Neural cell (in vitro differentiated cells): Measurements from ENCODE around the gene PRICKLE2. TPM values are rescaled to one million over a fixed set of nuclear protein-coding genes. Genes with fewer than 3 reads are reported as not detected.

ENCODE experiments used
- H2AFZ ChIP-seq: fragments of 200-600, 300-800 bp; sonication (generic), shearing (Covaris generic); 2 replicates; pipeline ENCODE4 v1.6.0; 2014; ENCODE audit warnings: low read depth, mild to moderate bottlenecking, antibody characterized with exemption, low read length, moderate library complexity
- H3F3A ChIP-seq: fragments of 200-600 bp; shearing (Covaris generic); 2 replicates; pipeline ENCODE4 v1.6.1; 2016; ENCODE audit warnings: mild to moderate bottlenecking, moderate library complexity, mixed read lengths, antibody characterized with exemption, low read length; ENCODE audit not compliant: insufficient read depth, poor library complexity, severe bottlenecking
- H3K27ac ChIP-seq: fragments of 200-600, 300-800 bp; sonication (generic), shearing (Covaris generic); 2 replicates; pipeline ENCODE4 v1.5.1; 2014; ENCODE audit warnings: mild to moderate bottlenecking, low read length, moderate library complexity
- H3K27me3 ChIP-seq: fragments of 300-800, 200-600 bp; sonication (generic), shearing (Covaris generic); 2 replicates; pipeline ENCODE4 v1.6.0; 2014; ENCODE audit warnings: mild to moderate bottlenecking, low read depth, low read length, moderate library complexity; ENCODE audit not compliant: insufficient read depth
- H3K36me3 ChIP-seq: fragments of 300-800, 200-600 bp; sonication (generic), shearing (Covaris generic); 2 replicates; pipeline ENCODE4 v1.5.1; 2014; ENCODE audit warnings: mild to moderate bottlenecking, antibody characterized with exemption, low read length, moderate library complexity; ENCODE audit not compliant: insufficient read depth
- H3K4me2 ChIP-seq: fragments of 300-800, 200-600 bp; sonication (generic), shearing (Covaris generic); 2 replicates; pipeline ENCODE4 v1.6.0; 2014; ENCODE audit warnings: mild to moderate bottlenecking, low read length
- H3K4me3 ChIP-seq: fragments of 300-800, 200-600 bp; sonication (generic), shearing (Covaris generic); 2 replicates; pipeline ENCODE4 v1.5.1; 2014; ENCODE audit warnings: mild to moderate bottlenecking, low read length, moderate library complexity
- H3K79me2 ChIP-seq: fragments of 200-600 bp; shearing (Covaris generic); replicated peaks from 2 replicates; pipeline ENCODE4 v1.6.0; 2014; ENCODE audit warnings: mild to moderate bottlenecking, low read length, moderate library complexity; ENCODE audit not compliant: insufficient read depth
- H3K9ac ChIP-seq: fragments of 300-800, 200-600 bp; sonication (generic), shearing (Covaris generic); 2 replicates; pipeline ENCODE4 v1.6.1; 2016; ENCODE audit warnings: mild to moderate bottlenecking, low read length, mixed read lengths
- H3K9me2 ChIP-seq: fragments of 200-600 bp; shearing (Covaris generic); 2 replicates; pipeline ENCODE4 v1.6.1; 2016; ENCODE audit warnings: mild to moderate bottlenecking, low read length, mixed read lengths; ENCODE audit not compliant: insufficient read depth
- H3K9me3 ChIP-seq: fragments of 200-600, 300-800 bp; sonication (generic), shearing (Covaris generic); 2 replicates; pipeline ENCODE4 v1.6.1; 2016; ENCODE audit warnings: mild to moderate bottlenecking, mixed run types, low read length, moderate library complexity, mixed read lengths
- H4K20me1 ChIP-seq: fragments of 200-600 bp; shearing (Covaris generic); 2 replicates; pipeline ENCODE4 v1.6.1; 2016; ENCODE audit warnings: mild to moderate bottlenecking, mixed run types; ENCODE audit not compliant: insufficient read depth
- EP300 ChIP-seq: fragments of 450-650 bp; conservative IDR thresholded peaks from 2 replicates; pipeline ENCODE4 v1.6.1; 2014; ENCODE audit warnings: antibody characterized with exemption, mild to moderate bottlenecking, moderate library complexity; ENCODE audit not compliant: poor library complexity, severe bottlenecking
- EZH2 ChIP-seq: fragments of 200-600, 300-800 bp; shearing (Covaris generic), sonication (generic); IDR thresholded peaks from 2 replicates; pipeline ENCODE4 v1.6.1; 2014; ENCODE audit warnings: antibody characterized with exemption, low read length, borderline replicate concordance, mild to moderate bottlenecking; ENCODE audit not compliant: insufficient read depth, poor library complexity, severe bottlenecking
- MXI1 ChIP-seq: fragments of 450-650 bp; conservative IDR thresholded peaks from 2 replicates; pipeline ENCODE4 v1.6.1; 2014; ENCODE audit warnings: antibody characterized with exemption, mild to moderate bottlenecking; ENCODE audit not compliant: poor library complexity, severe bottlenecking
- POLR2AphosphoS5 ChIP-seq: IDR thresholded peaks from 2 replicates; pipeline ENCODE4 v1.6.1; 2012
- RAD21 ChIP-seq: fragments of 450-650 bp; conservative IDR thresholded peaks from 2 replicates; pipeline ENCODE4 v1.6.1; 2014; ENCODE audit warnings: antibody characterized with exemption, mild to moderate bottlenecking, moderate library complexity
- SMC3 ChIP-seq: fragments of 450-650 bp; conservative IDR thresholded peaks from 2 replicates; pipeline ENCODE4 v1.6.1; 2014; ENCODE audit warnings: antibody characterized with exemption, mild to moderate bottlenecking, moderate library complexity; ENCODE audit not compliant: poor library complexity
- TAF1 ChIP-seq: IDR thresholded peaks from 2 replicates; pipeline ENCODE4 v1.6.1; 2012; ENCODE audit warnings: low read depth
- polyA plus RNA-seq: library from polyadenylated mRNA; depleted of rRNA; stranded (reverse); fragments of >200 nt; gene quantifications from 2 replicates; pipeline ENCODE4 v1.2.3, GENCODE V29; 2014
- TF ChIP-seq, protein P1 (sequence below): IDR thresholded peaks from 2 replicates; pipeline ENCODE4 v1.6.1; 2012; ENCODE audit warnings: borderline replicate concordance
- TF ChIP-seq, protein P2 (sequence below): fragments of 450-650 bp; IDR thresholded peaks from 2 replicates; pipeline ENCODE4 v1.5.1; 2014; ENCODE audit warnings: antibody characterized with exemption, mild to moderate bottlenecking, moderate library complexity; ENCODE audit not compliant: poor library complexity, severe bottlenecking

PRICKLE2 gene
- polyA plus RNA-seq, 1 donor from 2014 or later = 8.7 TPM

DNA sequence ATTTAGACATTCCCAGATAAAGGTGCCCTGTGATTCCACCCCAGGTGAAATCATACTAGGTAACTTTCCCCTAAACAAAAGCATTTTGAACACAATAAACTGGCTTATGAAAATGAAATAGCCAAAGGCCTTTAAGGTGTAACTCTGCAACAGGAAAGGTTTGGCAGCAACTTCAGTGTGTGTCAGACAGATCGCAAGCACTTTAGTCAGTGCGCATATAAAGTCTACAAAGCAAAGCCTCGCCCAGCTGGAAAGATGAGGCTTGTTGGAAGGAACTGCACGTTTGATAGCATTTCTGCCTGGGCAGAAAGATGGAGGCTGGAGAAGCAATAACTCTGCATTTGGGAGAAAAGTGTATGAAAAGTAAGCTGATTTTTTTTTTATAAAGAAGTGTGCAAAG lies 57.9 kb downstream of the PRICKLE2 start:
- TF ChIP-seq EZH2 = no peak
- no peak for TF ChIP-seq POLR2AphosphoS5
- TF ChIP-seq EP300 = no peak
- TF ChIP-seq, protein P1, sequence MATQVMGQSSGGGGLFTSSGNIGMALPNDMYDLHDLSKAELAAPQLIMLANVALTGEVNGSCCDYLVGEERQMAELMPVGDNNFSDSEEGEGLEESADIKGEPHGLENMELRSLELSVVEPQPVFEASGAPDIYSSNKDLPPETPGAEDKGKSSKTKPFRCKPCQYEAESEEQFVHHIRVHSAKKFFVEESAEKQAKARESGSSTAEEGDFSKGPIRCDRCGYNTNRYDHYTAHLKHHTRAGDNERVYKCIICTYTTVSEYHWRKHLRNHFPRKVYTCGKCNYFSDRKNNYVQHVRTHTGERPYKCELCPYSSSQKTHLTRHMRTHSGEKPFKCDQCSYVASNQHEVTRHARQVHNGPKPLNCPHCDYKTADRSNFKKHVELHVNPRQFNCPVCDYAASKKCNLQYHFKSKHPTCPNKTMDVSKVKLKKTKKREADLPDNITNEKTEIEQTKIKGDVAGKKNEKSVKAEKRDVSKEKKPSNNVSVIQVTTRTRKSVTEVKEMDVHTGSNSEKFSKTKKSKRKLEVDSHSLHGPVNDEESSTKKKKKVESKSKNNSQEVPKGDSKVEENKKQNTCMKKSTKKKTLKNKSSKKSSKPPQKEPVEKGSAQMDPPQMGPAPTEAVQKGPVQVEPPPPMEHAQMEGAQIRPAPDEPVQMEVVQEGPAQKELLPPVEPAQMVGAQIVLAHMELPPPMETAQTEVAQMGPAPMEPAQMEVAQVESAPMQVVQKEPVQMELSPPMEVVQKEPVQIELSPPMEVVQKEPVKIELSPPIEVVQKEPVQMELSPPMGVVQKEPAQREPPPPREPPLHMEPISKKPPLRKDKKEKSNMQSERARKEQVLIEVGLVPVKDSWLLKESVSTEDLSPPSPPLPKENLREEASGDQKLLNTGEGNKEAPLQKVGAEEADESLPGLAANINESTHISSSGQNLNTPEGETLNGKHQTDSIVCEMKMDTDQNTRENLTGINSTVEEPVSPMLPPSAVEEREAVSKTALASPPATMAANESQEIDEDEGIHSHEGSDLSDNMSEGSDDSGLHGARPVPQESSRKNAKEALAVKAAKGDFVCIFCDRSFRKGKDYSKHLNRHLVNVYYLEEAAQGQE = no peak
- TF ChIP-seq, protein P2, sequence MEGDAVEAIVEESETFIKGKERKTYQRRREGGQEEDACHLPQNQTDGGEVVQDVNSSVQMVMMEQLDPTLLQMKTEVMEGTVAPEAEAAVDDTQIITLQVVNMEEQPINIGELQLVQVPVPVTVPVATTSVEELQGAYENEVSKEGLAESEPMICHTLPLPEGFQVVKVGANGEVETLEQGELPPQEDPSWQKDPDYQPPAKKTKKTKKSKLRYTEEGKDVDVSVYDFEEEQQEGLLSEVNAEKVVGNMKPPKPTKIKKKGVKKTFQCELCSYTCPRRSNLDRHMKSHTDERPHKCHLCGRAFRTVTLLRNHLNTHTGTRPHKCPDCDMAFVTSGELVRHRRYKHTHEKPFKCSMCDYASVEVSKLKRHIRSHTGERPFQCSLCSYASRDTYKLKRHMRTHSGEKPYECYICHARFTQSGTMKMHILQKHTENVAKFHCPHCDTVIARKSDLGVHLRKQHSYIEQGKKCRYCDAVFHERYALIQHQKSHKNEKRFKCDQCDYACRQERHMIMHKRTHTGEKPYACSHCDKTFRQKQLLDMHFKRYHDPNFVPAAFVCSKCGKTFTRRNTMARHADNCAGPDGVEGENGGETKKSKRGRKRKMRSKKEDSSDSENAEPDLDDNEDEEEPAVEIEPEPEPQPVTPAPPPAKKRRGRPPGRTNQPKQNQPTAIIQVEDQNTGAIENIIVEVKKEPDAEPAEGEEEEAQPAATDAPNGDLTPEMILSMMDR = no peak
- TF ChIP-seq TAF1 = no peak
- TF ChIP-seq RAD21 = no peak
- TF ChIP-seq SMC3 = no peak
- TF ChIP-seq MXI1 = no peak
- no peaks in the 10 kb centered on the region for H3K36me3 ChIP-seq
- H2AFZ ChIP-seq = no peak overlapping the region
- no peaks in the 10 kb centered on the region for H3K9me3 ChIP-seq
- H3K9ac ChIP-seq = no peak overlapping the region
- H3K27me3 ChIP-seq = no peaks in the 10 kb centered on the region
- no peaks in the 10 kb centered on the region for H3F3A ChIP-seq
- H3K27ac ChIP-seq = no peak overlapping the region
- no peaks in the 10 kb centered on the region for H3K9me2 ChIP-seq
- H3K4me3 ChIP-seq = no peak overlapping the region
- no peak overlapping the region for H3K4me2 ChIP-seq
- H3K79me2 ChIP-seq = no peaks in the 10 kb centered on the region
- no peaks in the 10 kb centered on the region for H4K20me1 ChIP-seq

DNA sequence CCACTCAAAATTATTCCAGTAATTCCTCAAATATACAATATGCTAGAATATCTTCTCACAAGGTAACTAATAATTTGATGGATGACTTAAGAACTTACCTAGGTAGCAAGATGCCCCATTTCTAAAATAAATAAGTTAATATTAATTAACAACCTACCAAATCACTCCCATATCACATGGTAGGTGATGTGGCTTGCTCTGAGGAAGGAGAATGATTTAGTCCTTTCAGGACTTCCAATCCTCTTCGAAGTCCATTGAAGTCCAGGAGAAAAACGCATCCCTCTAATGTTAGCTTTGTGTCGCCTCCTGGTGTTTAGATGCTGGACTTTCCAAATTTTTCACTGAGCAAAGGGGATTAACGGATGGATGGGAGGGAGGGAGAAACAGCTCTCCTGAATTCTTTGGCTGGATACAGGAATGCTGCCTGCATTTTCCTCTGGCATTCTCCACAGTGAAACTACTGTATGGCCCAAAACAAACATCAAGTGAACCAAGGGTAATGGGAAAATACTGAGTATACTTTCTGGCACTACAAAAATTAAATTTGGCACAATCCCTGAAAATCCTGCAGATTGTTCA lies 58.6 kb downstream of the PRICKLE2 start:
- no peaks in the 10 kb centered on the region for H4K20me1 ChIP-seq
- H3K9me3 ChIP-seq = no peaks in the 10 kb centered on the region
- H3K27me3 ChIP-seq = no peaks in the 10 kb centered on the region
- no peak overlapping the region for H3K4me3 ChIP-seq
- TF ChIP-seq POLR2AphosphoS5 (no peak), RAD21 (no peak), TAF1 (no peak), EP300 (no peak), SMC3 (no peak), EZH2 (no peak)
- TF ChIP-seq, protein P2 = no peak
- no peaks in the 10 kb centered on the region for H3K9me2 ChIP-seq
- no peak overlapping the region for H2AFZ ChIP-seq
- no peak overlapping the region for H3K4me2 ChIP-seq
- H3K9ac ChIP-seq = no peak overlapping the region
- H3K79me2 ChIP-seq = no peaks in the 10 kb centered on the region
- H3K27ac ChIP-seq = no peak overlapping the region
- no peaks in the 10 kb centered on the region for H3F3A ChIP-seq
- H3K36me3 ChIP-seq = no peaks in the 10 kb centered on the region
